Lung (tissue), 4 donors: Measurements from ENCODE around the gene SMAP1. TPM values are rescaled to one million over a fixed set of nuclear protein-coding genes. Genes with fewer than 3 reads are reported as not detected.

Experiments used
- polyA plus RNA-seq, 2 donors: library from polyadenylated mRNA; stranded (reverse); fragments of 200-250 nt; gene quantifications; one replicate each; pipeline ENCODE4 v1.2.1, GENCODE V29; 2013
- total RNA-seq, 2 donors: library from RNA; depleted of rRNA in 1 of 2; stranded (reverse); fragments of >200 nt in 1 of 2; gene quantifications; one replicate each; pipeline ENCODE4 v1.2.1, GENCODE V29; 2014 to 2021
- donor health status: Bipolar disorder and iron deficiency.
- donor health status: healthy.
- donor health status: DM: yes; HTN: yes; CAD: no.

The SMAP1 gene
- total and polyA plus RNA-seq, 4 donors = 16.5 to 31.8 (median 19.6) TPM

Other genes with a start within 250 kb of the SMAP1 start
- 10 to 100 TPM; 10.7 to 14.6 TPM for gene SDHAF4, start 101.0 kb upstream of the SMAP1 start, total RNA-seq
- 10 to 100 TPM in 1 of 2 donors, 1 to 10 TPM in 1; 5.2 to 21.8 TPM for gene SDHAF4, start 101.0 kb upstream of the SMAP1 start, polyA plus RNA-seq